ENCODE measurements around the gene COG5.
A peak's percentile ranks its signal among the peaks of the same experiment; 100 is the strongest.

COG5 gene

GRCh38 chr7:107209565-107209964, 354.2 kb downstream of the COG5 start:
- H3K79me1 ChIP-seq (ENCODE audit: low read length): no peaks in the 10 kb centered on the region
- H3K4me2 ChIP-seq (ENCODE audit: low read length): no peak overlapping the region
- no peak overlapping the region for H4K12ac ChIP-seq (ENCODE audit: low read depth, low read length)
- DNase-seq: no peak
- no peak overlapping the region for H2BK120ac ChIP-seq (ENCODE audit: insufficient read depth, low read length, poor library complexity)
- H4K91ac ChIP-seq (ENCODE audit: low read depth, low read length): no peak overlapping the region
- no peak overlapping the region for H3K23ac ChIP-seq (ENCODE audit: low read length)
- no peak overlapping the region for H3K4me3 ChIP-seq (ENCODE audit: low read depth, low read length)
- H3K9me3 ChIP-seq (ENCODE audit: insufficient read depth, low read depth, low read length): no peaks in the 10 kb centered on the region
- no peak overlapping the region for H2AFZ ChIP-seq (ENCODE audit: insufficient read depth, low read length, poor library complexity)
- no peak overlapping the region for H2AK5ac ChIP-seq (ENCODE audit: low read length)
- no peak overlapping the region for H3K9ac ChIP-seq (ENCODE audit: low read length)
- peaks cover 6 to 8% of the 10 kb centered on the region in 2 experiments for H3K36me3 ChIP-seq (ENCODE audit: control insufficient read depth in 1 of 2, insufficient read depth in 2 of 2, low read length in 2 of 2)
- H4K8ac ChIP-seq (ENCODE audit: low read depth, low read length): no peak overlapping the region
- no peak overlapping the region for H3K4ac ChIP-seq (ENCODE audit: low read depth, low read length)
- no peak overlapping the region for H3K27ac ChIP-seq (ENCODE audit: low read depth, low read length)
- no peak overlapping the region for H2BK12ac ChIP-seq (ENCODE audit: low read length)
- H3K79me2 ChIP-seq (ENCODE audit: control insufficient read depth, insufficient read depth, low read length, poor library complexity): no peaks in the 10 kb centered on the region
- H3K18ac ChIP-seq (ENCODE audit: low read length): no peak overlapping the region
- H2BK5ac ChIP-seq (ENCODE audit: low read depth, low read length, poor library complexity): no peak overlapping the region
- H3K4me1 ChIP-seq (ENCODE audit: control insufficient read depth in 1 of 2, insufficient read depth in 2 of 2, low read length in 2 of 2): no peaks in the 10 kb centered on the region
- no peak overlapping the region for H3K14ac ChIP-seq (ENCODE audit: low read length)
- H3K27me3 ChIP-seq (ENCODE audit: insufficient read depth, low read length): no peaks in the 10 kb centered on the region
- no CpG with 5 or more reads among the region's 4 CpGs for WGBS (ENCODE audit: extremely low coverage, insufficient coverage, insufficient read length)

- H3K14ac ChIP-seq (ENCODE audit: low read length): no peak overlapping the region
- H3K4me1 ChIP-seq (ENCODE audit: control insufficient read depth in 1 of 2, insufficient read depth in 2 of 2, low read length in 2 of 2): no peaks in the 10 kb centered on the region
- H4K12ac ChIP-seq (ENCODE audit: low read depth, low read length): no peak overlapping the region
- peak; percentile 92 for DNase-seq
- no peak overlapping the region for H4K91ac ChIP-seq (ENCODE audit: low read depth, low read length)
- no CpG with 5 or more reads among the region's 5 CpGs for WGBS (ENCODE audit: extremely low coverage, insufficient coverage, insufficient read length)
- no peaks in the 10 kb centered on the region for H3K27me3 ChIP-seq (ENCODE audit: insufficient read depth, low read length)
- H3K4ac ChIP-seq (ENCODE audit: low read depth, low read length): no peak overlapping the region
- H2BK5ac ChIP-seq (ENCODE audit: low read depth, low read length, poor library complexity): no peak overlapping the region
- H3K23ac ChIP-seq (ENCODE audit: low read length): no peak overlapping the region
- no peak overlapping the region for H3K18ac ChIP-seq (ENCODE audit: low read length)
- no peak overlapping the region for H2AK5ac ChIP-seq (ENCODE audit: low read length)
- peaks cover 8 to 10% of the 10 kb centered on the region in 2 experiments for H3K36me3 ChIP-seq (ENCODE audit: control insufficient read depth in 1 of 2, insufficient read depth in 2 of 2, low read length in 2 of 2)
- H3K9me3 ChIP-seq (ENCODE audit: insufficient read depth, low read depth, low read length): no peaks in the 10 kb centered on the region
- no peak overlapping the region for H3K4me2 ChIP-seq (ENCODE audit: low read length)
- no peaks in the 10 kb centered on the region for H3K79me2 ChIP-seq (ENCODE audit: control insufficient read depth, insufficient read depth, low read length, poor library complexity)
- no peak overlapping the region for H3K4me3 ChIP-seq (ENCODE audit: low read depth, low read length)
- H3K27ac ChIP-seq (ENCODE audit: low read depth, low read length): no peak overlapping the region
- no peaks in the 10 kb centered on the region for H3K79me1 ChIP-seq (ENCODE audit: low read length)
- no peak overlapping the region for H3K9ac ChIP-seq (ENCODE audit: low read length)
- H2BK120ac ChIP-seq (ENCODE audit: insufficient read depth, low read length, poor library complexity): no peak overlapping the region
- no peak overlapping the region for H4K8ac ChIP-seq (ENCODE audit: low read depth, low read length)
- H2AFZ ChIP-seq (ENCODE audit: insufficient read depth, low read length, poor library complexity): no peak overlapping the region
- H2BK12ac ChIP-seq (ENCODE audit: low read length): no peak overlapping the region
These were observed 355.2 kb downstream of the COG5 start for GRCh38 chr7:107208563-107208962.

- Histone ChIP-seq H3K27ac (ENCODE audit: low read depth, low read length) (no peak overlapping the region), H3K9me3 (ENCODE audit: insufficient read depth, low read depth, low read length) (no peaks in the 10 kb centered on the region), H3K4me3 (ENCODE audit: low read depth, low read length) (no peak overlapping the region), H2AFZ (ENCODE audit: insufficient read depth, low read length, poor library complexity) (no peak overlapping the region), H2BK120ac (ENCODE audit: insufficient read depth, low read length, poor library complexity) (no peak overlapping the region), H3K14ac (ENCODE audit: low read length) (no peak overlapping the region), H3K23ac (ENCODE audit: low read length) (no peak overlapping the region), H3K36me3 (ENCODE audit: control insufficient read depth in 1 of 2, insufficient read depth in 2 of 2, low read length in 2 of 2) (peaks cover 8 to 10% of the 10 kb centered on the region in 2 experiments), H2AK5ac (ENCODE audit: low read length) (no peak overlapping the region), H2BK5ac (ENCODE audit: low read depth, low read length, poor library complexity) (no peak overlapping the region), H4K91ac (ENCODE audit: low read depth, low read length) (no peak overlapping the region), H4K8ac (ENCODE audit: low read depth, low read length) (no peak overlapping the region), H3K18ac (ENCODE audit: low read length) (no peak overlapping the region), H4K12ac (ENCODE audit: low read depth, low read length) (no peak overlapping the region), H3K9ac (ENCODE audit: low read length) (no peak overlapping the region), H3K4me2 (ENCODE audit: low read length) (no peak overlapping the region), H3K79me2 (ENCODE audit: control insufficient read depth, insufficient read depth, low read length, poor library complexity) (no peaks in the 10 kb centered on the region), H3K27me3 (ENCODE audit: insufficient read depth, low read length) (no peaks in the 10 kb centered on the region), H3K79me1 (ENCODE audit: low read length) (no peaks in the 10 kb centered on the region), H3K4me1 (ENCODE audit: control insufficient read depth in 1 of 2, insufficient read depth in 2 of 2, low read length in 2 of 2) (no peaks in the 10 kb centered on the region), H3K4ac (ENCODE audit: low read depth, low read length) (no peak overlapping the region), H2BK12ac (ENCODE audit: low read length) (no peak overlapping the region)
- WGBS (ENCODE audit: extremely low coverage, insufficient coverage, insufficient read length): no CpG with 5 or more reads among the region's 3 CpGs
- no peak for DNase-seq
These were observed 355.6 kb downstream of the COG5 start for GRCh38 chr7:107208024-107208521.

- Histone ChIP-seq H2BK5ac (ENCODE audit: low read depth, low read length, poor library complexity) (no peak overlapping the region), H3K79me1 (ENCODE audit: low read length) (no peaks in the 10 kb centered on the region), H2BK12ac (ENCODE audit: low read length) (no peak overlapping the region), H3K4me2 (ENCODE audit: low read length) (no peak overlapping the region), H3K4me3 (ENCODE audit: low read depth, low read length) (no peak overlapping the region), H3K4me1 (ENCODE audit: control insufficient read depth in 1 of 2, insufficient read depth in 2 of 2, low read length in 2 of 2) (no peaks in the 10 kb centered on the region), H3K4ac (ENCODE audit: low read depth, low read length) (no peak overlapping the region), H4K8ac (ENCODE audit: low read depth, low read length) (no peak overlapping the region), H4K12ac (ENCODE audit: low read depth, low read length) (no peak overlapping the region), H3K36me3 (ENCODE audit: control insufficient read depth in 1 of 2, insufficient read depth in 2 of 2, low read length in 2 of 2) (peaks cover 8 to 10% of the 10 kb centered on the region in 2 experiments), H3K18ac (ENCODE audit: low read length) (no peak overlapping the region), H3K9me3 (ENCODE audit: insufficient read depth, low read depth, low read length) (no peaks in the 10 kb centered on the region), H3K27ac (ENCODE audit: low read depth, low read length) (no peak overlapping the region), H2AFZ (ENCODE audit: insufficient read depth, low read length, poor library complexity) (no peak overlapping the region), H3K14ac (ENCODE audit: low read length) (no peak overlapping the region), H3K23ac (ENCODE audit: low read length) (no peak overlapping the region), H4K91ac (ENCODE audit: low read depth, low read length) (no peak overlapping the region), H2AK5ac (ENCODE audit: low read length) (no peak overlapping the region), H3K27me3 (ENCODE audit: insufficient read depth, low read length) (no peaks in the 10 kb centered on the region), H3K9ac (ENCODE audit: low read length) (no peak overlapping the region), H2BK120ac (ENCODE audit: insufficient read depth, low read length, poor library complexity) (no peak overlapping the region), H3K79me2 (ENCODE audit: control insufficient read depth, insufficient read depth, low read length, poor library complexity) (no peaks in the 10 kb centered on the region)
- no CpG with 5 or more reads among the region's 5 CpGs for WGBS (ENCODE audit: extremely low coverage, insufficient coverage, insufficient read length)
- DNase-seq: no peak
These were observed 356.3 kb downstream of the COG5 start for GRCh38 chr7:107207459-107207858.
